Hepatocyte (in vitro differentiated cells): ENCODE data around the gene XRRA1.

Experiments
- EZH2phosphoT487 ChIP-seq: fragments of 200-600 bp; sonication (generic); IDR thresholded peaks from one replicate; pipeline ENCODE4 v1.6.1; 2018; ENCODE audit warnings: antibody characterized with exemption, mild to moderate bottlenecking, low read depth, moderate library complexity; ENCODE audit not compliant: unreplicated experiment, severe bottlenecking
- TF ChIP-seq, protein P1 (sequence below): fragments of 200-600 bp; sonication (generic); IDR thresholded peaks from 2 replicates; pipeline ENCODE4 v1.5.1; 2016; ENCODE audit warnings: antibody characterized with exemption, mild to moderate bottlenecking; ENCODE audit not compliant: poor library complexity

DNA sequence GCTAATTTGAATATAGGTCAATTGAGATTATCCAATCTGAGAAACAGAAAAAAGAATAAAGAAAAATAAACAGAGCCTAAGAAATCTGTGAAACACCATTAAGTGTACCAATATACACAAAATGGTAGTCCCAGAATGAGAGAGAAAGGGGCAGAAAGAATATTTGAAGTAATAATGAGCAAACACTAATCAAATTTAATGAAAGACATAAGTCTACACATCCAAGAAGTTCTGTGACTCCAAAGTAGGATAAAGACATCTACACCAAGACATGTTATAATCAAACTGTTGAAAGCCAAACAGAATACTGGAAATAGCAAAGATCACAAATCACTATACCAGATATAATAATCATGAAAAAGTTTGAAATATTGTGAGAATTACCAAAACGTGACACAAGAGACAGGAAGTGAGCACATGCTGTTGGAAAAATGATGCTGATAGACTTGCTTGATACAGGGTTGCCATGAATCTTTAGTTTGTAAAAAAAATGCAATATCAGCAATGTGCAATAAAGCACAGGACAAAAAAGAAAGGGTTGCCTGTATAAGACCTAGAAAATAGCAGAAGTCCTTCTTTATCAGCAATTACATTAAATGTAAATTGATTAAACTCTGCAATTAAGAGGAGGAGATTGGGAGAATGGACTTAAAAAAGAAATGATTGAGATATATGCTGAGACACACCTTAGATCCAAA lies 124.5 kb downstream of the XRRA1 start:
- TF ChIP-seq, protein P1, sequence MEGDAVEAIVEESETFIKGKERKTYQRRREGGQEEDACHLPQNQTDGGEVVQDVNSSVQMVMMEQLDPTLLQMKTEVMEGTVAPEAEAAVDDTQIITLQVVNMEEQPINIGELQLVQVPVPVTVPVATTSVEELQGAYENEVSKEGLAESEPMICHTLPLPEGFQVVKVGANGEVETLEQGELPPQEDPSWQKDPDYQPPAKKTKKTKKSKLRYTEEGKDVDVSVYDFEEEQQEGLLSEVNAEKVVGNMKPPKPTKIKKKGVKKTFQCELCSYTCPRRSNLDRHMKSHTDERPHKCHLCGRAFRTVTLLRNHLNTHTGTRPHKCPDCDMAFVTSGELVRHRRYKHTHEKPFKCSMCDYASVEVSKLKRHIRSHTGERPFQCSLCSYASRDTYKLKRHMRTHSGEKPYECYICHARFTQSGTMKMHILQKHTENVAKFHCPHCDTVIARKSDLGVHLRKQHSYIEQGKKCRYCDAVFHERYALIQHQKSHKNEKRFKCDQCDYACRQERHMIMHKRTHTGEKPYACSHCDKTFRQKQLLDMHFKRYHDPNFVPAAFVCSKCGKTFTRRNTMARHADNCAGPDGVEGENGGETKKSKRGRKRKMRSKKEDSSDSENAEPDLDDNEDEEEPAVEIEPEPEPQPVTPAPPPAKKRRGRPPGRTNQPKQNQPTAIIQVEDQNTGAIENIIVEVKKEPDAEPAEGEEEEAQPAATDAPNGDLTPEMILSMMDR: no peak
- no peak for TF ChIP-seq EZH2phosphoT487
